GM21423 (cell line): ENCODE measurements around the gene SAMD4B.
"Not testable (repeated sequence)": the region's sequence is repeated elsewhere in the genome, so short reads cannot be mapped to it uniquely, and the experiment has no call there.

Source experiments
- ATAC-seq: cut with Tn5 transposase; IDR thresholded peaks from one replicate; pipeline ENCODE4 v1.9.1; 2021; ENCODE audit warnings: mild to moderate bottlenecking, moderate library complexity; ENCODE audit not compliant: unreplicated experiment

SAMD4B gene

GRCh38 chr19:39333507-39333906 is 8.7 kb upstream of the SAMD4B start:
- ATAC-seq = no peak

GRCh38 chr19:39334444-39334976 is 7.7 kb upstream of the SAMD4B start:
- no peak for ATAC-seq

- ATAC-seq = peak; percentile 12
Observed at GRCh38 chr19:39335168-39335548, 7.1 kb upstream of the SAMD4B start.

- ATAC-seq = no peak
Observed at GRCh38 chr19:39336483-39336882, 5.7 kb upstream of the SAMD4B start.

- no peak for ATAC-seq
Observed at GRCh38 chr19:39339674-39340073, 2.5 kb upstream of the SAMD4B start.

- ATAC-seq = not testable (repeated sequence)
Observed at GRCh38 chr19:39340156-39340555, 2.1 kb upstream of the SAMD4B start.

- ATAC-seq = peak; percentile 1
Observed at GRCh38 chr19:39341129-39341718, 997 bp upstream of the SAMD4B start.

GRCh38 chr19:39342647-39343305 is 555 bp downstream of the SAMD4B start:
- no peak for ATAC-seq

- no peak for ATAC-seq
Observed at GRCh38 chr19:39345956-39346355, 3.7 kb downstream of the SAMD4B start.

- ATAC-seq = no peak
Observed at GRCh38 chr19:39347332-39348164, 5.3 kb downstream of the SAMD4B start.

- ATAC-seq = no peak
Observed at GRCh38 chr19:39349326-39349725, 7.1 kb downstream of the SAMD4B start.

- no peak for ATAC-seq
Observed at GRCh38 chr19:39350156-39350555, 7.9 kb downstream of the SAMD4B start.

GRCh38 chr19:39351537-39352064 is 9.4 kb downstream of the SAMD4B start:
- peak; percentile 54 for ATAC-seq

GRCh38 chr19:39352381-39353255 is 10.4 kb downstream of the SAMD4B start:
- ATAC-seq = no peak

- ATAC-seq = no peak
Observed at GRCh38 chr19:39355253-39355652, 13.0 kb downstream of the SAMD4B start.

GRCh38 chr19:39356073-39356472 is 13.9 kb downstream of the SAMD4B start:
- no peak for ATAC-seq

- no peak for ATAC-seq
Observed at GRCh38 chr19:39356647-39357046, 14.4 kb downstream of the SAMD4B start.

GRCh38 chr19:39359026-39359425 is 16.8 kb downstream of the SAMD4B start:
- ATAC-seq = no peak

GRCh38 chr19:39360599-39360998 is 18.4 kb downstream of the SAMD4B start:
- ATAC-seq = no peak
